HG02571 (cell line): Measurements from ENCODE around the gene ZNF652.
"Not testable (repeated sequence)": the region's sequence is repeated elsewhere in the genome, so short reads cannot be mapped to it uniquely, and the experiment has no call there.

Source experiments
- ATAC-seq: cut with Tn5 transposase; IDR thresholded peaks from one replicate; pipeline ENCODE4 v1.9.1; 2021; ENCODE audit warnings: mild to moderate bottlenecking, moderate library complexity; ENCODE audit not compliant: unreplicated experiment

Gene ZNF652

DNA sequence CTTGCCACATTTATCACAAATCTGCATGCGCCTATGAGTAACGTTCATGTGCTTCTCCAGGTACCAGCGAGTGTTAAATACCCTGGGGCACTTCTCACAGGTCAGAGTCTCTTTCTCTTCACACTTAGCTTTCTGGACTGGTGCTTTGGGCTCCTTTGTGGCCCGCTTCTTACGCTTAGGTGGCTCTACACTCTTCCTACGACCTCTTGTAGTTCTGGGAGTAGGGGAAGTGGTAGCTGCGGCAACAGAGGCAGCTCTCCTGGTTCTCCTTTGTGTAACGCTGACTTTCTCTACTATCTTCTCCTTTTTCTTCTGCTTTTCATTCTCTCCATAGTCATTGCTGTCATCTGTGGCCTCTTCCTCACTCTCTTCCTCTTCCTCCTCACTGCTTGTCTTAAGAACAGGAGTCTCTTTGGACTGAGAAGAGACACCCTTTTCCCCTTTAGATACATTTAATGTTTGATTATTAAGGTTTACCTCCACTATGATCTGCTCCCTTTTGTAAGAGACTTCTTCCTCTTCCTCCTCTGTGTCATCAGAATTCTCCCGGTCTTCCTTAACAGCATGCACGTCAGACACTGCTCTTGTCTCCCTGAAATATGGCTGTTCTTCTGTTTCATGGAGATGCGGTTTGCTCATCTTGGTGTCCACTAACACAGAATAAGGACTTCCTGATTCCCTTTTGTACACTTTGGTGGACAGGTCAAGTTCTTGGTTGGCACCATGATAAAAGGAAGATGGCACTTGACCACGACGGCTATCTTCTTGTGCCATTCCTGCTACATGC is 45.0 kb downstream of the ZNF652 start:
- ATAC-seq, result no peak

DNA sequence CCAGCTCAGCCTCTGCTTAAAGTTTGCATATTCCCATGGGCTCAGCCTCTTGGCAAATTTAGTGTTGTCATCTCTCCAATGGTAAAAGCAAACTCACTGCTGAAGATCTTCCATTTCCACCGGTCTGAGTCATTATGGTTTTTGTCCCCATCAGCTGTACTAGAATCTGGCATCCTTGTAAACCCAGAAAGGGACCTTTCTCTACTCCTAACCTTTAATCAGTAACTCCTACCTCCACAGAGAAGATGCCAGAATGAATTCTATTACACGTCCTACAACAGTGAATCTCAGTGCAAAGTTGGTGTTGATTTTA is 45.8 kb downstream of the ZNF652 start:
- no peak for ATAC-seq

DNA sequence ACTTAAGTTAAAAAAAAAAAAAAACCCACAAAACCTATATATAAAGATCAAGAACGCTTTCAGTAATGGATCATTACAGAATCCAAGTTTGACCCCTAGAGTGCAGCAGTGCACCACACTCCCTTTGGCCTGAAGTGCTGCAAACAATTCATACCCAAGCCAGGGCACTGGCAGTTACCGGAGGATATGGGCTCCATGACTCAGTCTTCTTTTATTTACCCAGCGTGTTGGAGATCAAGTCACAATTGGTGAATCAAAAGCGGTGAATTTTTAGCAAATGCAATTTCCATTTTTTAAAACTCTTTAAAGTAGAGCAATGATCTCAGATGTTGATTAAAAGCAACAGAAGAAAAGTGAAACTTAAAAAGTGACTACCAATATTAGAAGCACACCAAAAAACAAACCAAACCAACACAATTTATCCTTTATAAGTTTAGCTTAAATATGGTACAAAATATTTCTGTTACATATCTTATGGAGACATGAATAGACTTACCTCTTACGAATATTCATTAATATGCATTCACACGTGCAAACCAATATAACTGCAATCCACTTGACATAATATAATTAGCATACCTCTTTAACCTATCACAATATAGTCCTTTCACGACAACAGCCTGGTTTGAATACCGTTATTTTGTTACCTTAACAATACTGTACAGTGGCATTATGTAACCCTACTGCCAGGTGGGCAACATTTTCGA is 46.3 kb downstream of the ZNF652 start:
- peak; percentile 70 for ATAC-seq

DNA sequence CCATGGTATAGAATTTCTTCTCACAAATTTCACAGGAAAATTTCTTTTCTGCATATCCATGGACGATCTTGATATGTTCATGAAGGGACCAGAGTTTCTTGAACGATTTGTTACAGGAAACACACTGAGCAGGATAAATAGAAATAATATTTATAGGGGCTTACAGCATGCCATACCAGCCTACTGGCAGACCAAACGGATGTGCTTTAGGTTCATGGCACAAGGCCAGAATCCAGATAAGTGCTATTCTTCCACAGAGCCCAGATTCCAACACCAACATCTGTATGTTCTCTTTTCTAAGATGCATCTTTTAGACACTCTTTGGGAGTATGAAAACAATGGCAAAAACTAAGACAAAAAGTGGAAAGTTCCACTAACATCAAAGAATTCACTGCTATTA is 49.3 kb downstream of the ZNF652 start:
- no peak for ATAC-seq

DNA sequence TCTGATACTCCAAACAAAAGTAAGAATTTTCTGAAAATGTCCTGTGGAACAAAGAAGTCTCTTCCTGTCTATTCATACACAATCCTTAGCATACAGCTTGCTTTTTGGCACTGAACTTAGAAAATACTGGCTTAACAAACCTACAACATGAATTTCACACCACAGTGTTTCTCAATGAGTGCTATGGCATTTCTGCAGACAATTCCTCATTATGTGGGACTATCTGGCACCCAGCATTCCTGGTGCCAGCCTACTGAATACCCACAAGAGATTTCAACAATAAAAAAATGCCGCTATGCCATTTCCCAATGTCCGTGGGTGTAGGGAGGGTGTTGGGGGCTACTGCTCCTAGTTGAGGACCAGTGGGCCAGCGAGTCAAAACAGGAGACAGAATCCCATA is 62.1 kb downstream of the ZNF652 start:
- no peak for ATAC-seq

DNA sequence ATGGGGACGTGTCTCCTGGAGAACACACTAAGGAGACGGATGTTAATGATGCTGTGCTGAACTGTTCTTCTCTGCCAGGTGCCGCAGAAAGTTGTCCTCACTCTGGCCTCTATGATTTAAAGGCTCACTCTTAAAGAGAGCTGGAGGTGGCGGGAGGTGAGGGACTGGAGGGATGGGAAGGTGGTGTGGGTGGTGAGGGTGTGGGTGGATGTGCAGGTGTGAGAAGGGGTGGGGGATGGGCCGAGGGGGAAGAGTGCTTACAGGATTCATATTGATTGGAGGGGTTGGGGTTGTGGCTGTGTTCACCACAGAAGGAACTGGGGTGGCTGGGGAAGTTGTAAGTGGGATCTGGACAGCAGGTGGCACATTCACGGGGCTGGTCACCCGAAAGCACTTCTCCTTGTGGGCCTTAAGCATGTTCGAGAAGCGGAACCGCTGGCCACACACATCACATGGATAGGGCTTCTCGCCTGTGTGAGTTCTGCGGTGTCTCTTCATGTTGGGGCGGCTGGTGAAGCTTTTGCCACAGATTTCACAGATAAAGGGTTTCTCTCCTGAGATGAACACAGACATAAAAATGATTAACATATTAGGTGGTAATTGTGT is 63.6 kb downstream of the ZNF652 start:
- no peak for ATAC-seq

DNA sequence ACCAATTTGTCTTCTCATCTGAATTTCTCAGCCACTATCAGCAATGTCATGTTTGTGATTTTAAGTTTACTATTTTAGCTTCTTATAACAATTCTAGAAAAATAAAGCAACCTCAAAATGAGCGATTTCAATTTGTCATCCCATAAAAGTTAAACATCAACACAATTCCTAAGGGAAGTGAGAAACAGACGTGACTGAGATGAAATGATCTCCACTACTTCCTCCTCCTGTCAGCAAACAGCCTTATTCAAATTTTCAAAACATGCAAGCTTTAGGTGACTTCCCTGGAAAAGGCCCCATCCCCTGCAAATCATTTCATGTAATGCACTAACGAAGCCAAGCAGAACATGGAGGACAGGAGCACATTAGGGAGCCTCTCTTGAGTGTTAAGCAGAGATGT is 64.9 kb downstream of the ZNF652 start:
- ATAC-seq, result no peak

DNA sequence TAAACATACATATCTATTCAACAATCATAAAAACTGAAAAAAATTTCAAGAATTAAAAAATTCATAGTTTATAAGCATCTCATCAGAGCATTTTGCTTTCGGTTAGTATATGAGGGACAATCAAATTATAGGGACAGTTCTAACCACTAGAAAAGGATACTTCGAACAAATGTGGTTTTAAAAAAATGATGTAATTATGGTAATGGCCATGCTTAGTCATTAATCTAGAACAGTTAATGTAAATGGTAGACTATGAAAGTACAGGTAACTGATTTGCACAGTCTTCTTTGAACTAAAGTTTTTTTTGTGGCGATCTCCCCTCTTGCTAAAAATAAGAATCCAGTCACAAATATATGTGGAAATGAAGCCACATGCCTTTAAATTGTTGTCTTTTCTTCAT is 67.9 kb downstream of the ZNF652 start:
- no peak for ATAC-seq

DNA sequence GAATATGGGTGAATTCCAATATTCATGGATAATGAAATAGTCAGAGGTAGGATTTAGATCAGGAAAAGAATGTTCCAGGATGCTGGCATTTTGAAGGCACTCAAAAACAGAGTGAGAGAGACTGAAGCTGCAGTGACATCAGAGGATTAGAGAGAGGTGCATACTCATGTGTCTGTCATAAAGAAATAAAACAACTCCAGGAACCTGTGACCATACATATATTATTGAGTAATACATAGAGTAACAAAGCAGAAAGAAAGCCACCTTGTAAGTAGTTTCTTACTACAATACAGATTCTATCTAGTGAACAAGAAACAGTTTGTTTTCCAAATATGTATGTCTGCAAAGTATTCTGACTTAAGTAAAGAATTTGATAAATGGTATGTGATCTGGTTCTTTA is 69.1 kb downstream of the ZNF652 start:
- ATAC-seq, result no peak

DNA sequence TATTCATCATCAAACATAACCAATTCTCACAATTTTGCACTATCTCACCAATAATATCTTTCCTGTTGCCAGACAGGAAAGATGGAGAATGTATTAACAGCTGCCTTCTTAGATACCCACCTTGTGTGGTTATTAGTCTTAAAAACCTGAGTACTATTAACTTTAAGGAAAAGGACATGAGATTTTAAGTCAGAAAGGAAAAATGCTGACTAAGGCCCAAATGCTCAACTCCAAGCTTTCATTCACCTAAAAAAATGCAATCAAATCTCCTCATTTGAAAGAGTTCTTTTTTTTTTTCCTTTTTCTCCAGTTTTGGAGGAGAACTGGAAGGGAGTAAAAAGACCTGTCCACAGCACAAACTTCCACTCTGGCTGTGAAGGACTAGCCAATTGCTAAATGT is 70.1 kb downstream of the ZNF652 start:
- no peak for ATAC-seq

DNA sequence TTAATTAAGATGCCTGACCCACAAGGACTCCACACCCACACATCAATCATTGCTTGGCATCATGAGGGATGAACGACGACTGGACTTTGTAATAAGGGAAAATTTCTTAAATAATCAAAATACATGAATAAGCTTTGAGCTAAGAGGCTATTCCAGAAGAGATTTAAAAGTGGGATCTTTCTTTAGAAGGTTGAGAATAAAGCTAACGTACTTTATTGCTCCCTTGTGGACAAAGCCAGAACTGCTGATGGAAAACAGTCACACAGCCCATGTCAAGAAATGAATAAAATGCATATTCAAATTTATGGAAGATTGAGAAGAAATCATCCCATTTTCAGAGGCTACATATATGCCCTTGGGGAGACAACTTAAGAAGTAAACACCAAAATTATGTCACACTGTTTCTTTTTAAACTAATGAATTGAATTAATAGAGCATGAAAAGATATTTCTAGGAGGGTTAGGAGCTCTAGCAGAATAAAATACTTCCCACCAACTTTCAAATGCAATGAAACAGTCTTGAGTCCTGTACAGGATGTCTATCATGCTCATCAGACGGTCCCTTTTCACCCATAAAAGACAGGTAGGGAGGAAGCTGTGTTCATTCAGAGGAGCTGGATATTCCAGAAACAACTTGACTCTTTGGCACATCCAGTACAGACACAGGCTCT is 71.2 kb downstream of the ZNF652 start:
- no peak for ATAC-seq

DNA sequence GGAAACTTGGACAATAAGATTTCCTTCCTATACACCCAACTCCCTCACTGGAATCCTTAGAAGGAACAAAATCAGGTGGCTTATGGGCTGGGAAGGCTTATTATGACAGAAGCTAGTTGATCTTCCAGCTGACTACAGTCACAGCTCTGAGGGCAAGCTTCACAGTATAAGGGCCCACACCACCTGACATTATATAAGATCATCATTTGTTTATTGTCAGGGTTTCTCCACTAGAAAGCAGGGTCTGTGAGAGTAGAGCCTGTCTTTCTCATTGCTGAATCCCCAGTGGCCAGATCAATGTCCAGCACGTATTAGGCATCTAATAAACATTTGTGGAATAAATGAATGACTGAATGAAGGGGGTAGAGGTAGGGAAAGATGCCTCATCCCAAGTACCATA is 73.7 kb downstream of the ZNF652 start:
- no peak for ATAC-seq

DNA sequence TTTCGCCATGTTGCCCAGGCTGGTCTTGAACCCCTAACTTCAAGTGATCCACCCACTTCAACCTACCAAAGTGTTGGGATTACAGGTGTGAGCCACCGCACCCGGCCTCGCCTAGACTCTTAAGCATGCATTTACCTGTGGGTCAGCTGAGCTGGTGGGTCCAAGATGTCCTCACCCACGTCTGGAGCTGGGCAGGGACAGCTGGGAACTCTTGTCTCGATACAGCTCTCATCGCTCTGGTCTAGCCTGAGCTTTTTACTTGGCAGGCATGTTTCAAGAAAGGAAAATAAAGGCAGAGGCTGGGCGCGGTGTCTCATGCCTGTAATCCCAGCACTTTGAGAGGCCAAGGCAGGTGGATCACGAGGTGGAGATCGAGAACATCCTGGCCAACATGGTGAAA is 74.6 kb downstream of the ZNF652 start:
- ATAC-seq, result no peak

DNA sequence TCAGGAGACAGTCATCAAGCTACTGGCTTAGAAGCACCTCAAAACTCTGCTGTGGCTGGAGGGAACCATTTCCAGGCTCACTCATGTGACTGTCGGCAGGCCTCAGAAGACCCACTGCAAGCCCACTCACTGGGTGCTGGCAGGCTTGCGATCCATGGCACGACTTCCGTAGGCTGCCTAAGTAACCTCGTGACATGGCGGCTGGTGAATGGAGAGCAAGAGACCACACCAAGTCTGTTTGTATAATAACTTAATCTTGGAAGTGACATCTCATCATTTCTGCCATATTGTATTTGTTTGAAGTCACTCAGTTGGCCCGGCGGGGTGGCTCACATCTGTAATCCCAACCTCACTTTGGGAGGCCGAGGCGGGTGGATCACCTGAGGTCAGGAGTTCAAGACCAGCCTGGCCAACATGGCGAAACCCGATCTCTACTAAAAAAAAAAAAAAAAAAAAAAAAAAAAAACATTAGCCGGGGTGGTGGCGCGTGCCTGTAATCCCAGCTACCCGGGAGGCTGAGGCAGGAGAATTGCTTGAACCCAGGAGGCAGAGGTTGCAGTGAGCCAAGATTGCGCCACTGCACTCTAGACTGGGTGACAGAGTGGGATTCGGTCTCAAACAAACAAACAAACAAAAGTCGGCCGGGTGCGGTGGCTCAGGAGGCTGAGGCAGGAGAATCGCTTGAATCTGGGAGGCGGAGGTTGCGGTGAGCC is 75.6 kb downstream of the ZNF652 start:
- not testable (repeated sequence) for ATAC-seq

DNA sequence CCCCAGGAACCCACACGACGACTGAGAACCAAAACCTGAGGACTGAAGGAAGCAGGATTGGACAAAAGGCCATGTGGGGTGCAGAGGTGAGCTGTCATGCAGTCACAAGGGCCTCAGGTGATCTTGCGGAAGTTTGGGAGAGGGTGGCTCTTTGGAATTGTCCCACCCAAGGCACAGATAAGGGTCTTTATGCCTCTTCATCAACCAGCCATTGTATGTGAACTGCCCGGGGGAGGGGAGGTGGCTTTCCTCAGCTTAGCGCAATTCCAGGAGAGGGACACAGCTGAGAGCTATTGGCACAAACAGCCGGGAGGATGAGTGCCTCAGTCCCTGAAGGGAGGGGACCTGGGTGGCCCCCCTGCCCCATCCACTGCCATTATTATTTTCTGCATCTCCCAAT is 76.3 kb downstream of the ZNF652 start:
- ATAC-seq, result no peak

DNA sequence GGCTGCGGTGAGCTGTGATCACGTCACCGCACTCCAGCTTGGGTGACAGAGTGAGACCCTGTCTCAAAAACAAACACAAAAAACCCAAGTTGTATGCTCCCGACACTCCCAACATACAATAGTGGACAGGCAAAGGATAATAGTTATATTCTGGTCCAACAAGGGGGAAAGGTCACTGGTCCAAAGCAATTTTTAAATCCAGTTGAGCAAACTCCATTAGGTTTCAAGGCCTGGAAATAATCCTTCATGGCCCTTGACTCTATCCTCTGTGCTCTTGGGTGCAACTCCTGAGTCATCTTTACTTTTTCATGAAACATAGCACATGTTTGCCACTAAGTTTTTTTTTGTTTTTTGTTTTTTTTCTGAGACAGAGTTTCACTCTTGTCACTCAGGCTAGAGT is 81.1 kb downstream of the ZNF652 start:
- no peak for ATAC-seq

DNA sequence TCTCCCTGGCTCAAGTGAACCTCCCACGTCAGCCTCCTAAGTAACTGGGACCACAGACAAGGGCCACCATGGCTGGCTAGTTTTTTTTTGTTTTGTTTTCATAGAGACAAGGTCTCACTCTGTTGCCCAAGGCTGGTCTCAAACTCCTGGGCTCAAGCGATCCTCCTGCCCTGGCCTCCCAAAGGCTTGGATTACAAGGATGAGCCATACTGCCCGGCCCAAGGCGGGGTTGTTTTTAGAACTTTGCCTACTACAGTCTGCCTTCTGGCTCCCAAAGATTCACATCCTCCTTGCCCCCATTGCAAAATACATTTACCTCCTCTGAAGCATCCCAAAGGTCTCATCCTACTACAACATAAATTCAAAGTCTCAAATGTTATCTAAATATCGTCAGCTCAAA is 82.0 kb downstream of the ZNF652 start:
- no peak for ATAC-seq

DNA sequence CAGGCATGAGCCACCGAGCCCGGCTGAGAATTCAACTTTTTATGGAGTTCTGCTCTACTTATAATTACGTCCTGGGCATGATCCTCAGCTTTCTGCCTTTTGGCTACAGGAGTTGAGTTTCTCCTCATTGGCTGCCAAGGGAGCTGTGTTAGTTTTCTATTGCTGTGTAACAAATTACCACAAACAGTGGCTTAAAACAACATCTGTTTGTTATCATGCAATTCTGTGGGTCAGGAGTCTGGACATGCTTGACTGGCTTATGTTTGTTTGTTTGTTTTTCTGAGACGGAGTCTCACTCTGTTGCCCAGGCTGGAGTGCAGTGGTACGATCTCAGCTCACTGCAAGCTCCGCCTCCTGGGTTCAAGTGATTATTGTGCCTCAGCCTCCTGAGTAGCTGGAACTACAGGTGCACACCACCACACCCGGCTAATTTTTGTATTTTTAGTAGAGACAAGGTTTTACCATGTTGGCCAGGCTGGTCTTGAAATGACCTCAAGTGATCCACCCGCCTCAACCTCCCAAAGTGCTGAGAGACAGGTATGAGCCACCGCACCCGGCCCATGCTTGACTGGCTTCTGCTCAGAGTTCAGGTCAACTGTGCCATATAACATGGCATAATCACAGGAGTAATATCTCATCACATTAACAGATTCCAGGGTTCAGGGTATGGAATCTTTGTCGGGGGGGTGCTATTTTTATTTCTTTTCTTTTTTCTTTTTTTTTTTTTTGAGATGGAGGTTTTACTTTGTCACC is 82.6 kb downstream of the ZNF652 start:
- ATAC-seq, result not testable (repeated sequence)

DNA sequence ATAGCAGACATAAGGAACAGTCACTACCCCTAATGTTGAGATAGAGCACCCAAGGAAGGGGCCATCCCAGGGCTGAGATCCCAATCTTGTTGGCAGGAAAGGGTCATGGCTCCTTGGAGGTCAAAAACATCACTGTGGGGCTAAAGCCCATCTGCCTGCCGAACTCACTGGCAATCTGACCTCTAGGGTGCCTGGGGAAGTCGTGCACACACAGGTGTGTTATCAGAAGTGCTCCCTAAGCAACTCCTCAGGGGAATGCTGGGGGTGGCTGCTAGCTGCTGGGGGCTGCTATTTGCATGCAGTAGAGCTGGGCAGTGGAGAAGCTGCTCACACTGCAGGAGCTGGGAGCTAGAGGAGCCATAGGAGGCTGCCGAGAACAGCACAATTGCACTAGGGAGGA is 84.0 kb downstream of the ZNF652 start:
- no peak for ATAC-seq

DNA sequence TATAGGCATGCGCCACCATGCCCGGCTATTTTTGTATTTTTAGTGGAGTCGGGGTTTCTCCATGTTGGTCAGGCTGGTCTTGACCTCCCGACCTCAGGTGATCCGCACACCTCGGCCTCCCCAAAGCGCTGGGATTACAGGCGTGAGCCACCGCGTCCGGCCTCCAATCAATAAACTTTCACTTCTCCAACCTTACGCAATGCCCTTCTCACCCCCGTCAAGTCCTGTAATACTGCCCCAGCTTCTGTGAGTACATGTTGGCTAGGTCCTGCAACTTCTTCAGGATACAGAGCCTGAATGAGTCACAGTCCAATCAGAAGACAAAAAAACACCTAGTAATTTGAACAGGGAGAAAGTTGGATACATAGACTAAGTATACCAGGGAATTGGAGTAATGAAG is 84.4 kb downstream of the ZNF652 start:
- ATAC-seq, result no peak
